H9 (cell line): ENCODE results near the gene HLA-C. TPM values are rescaled to one million over a fixed set of nuclear protein-coding genes. Genes with fewer than 3 reads are reported as not detected.

Source experiments
- DNase-seq: peaks from one replicate; pipeline ENCODE4 v3.0.0-alpha.2; 2017
- H2AFZ ChIP-seq: one replicate; pipeline ENCODE4 v1.6.1; 2013; ENCODE audit warnings: mild to moderate bottlenecking, low read length, control low read depth, moderate library complexity
- H2AK5ac ChIP-seq: 2 replicates; pipeline ENCODE4 v1.6.1; 2013; ENCODE audit warnings: low read length, control low read depth, mixed read lengths; ENCODE audit not compliant: insufficient read length
- H2BK120ac ChIP-seq: one replicate; pipeline ENCODE4 v1.6.1; 2013; ENCODE audit warnings: low read depth, mild to moderate bottlenecking, low read length, control low read depth, inconsistent platforms; ENCODE audit not compliant: poor library complexity, severe bottlenecking
- H2BK12ac ChIP-seq: 2 replicates; pipeline ENCODE4 v1.6.1; 2013; ENCODE audit warnings: low read length, control low read depth, mixed read lengths, low read depth; ENCODE audit not compliant: insufficient read length
- H2BK15ac ChIP-seq: 2 replicates; pipeline ENCODE4 v1.6.1; 2013; ENCODE audit warnings: low read depth, low read length, control low read depth
- H2BK20ac ChIP-seq: one replicate; pipeline ENCODE4 v1.6.1; 2013; ENCODE audit warnings: low read depth, mild to moderate bottlenecking, low read length, control low read depth, inconsistent platforms; ENCODE audit not compliant: poor library complexity, severe bottlenecking
- H2BK5ac ChIP-seq: 2 replicates; pipeline ENCODE4 v1.6.1; 2013; ENCODE audit warnings: low read length, control low read depth, mixed read lengths; ENCODE audit not compliant: insufficient read length
- H3K14ac ChIP-seq: 2 replicates; pipeline ENCODE4 v1.6.1; 2013; ENCODE audit warnings: low read length, control low read depth; ENCODE audit not compliant: insufficient read depth
- H3K18ac ChIP-seq: 2 replicates; pipeline ENCODE4 v1.6.1; 2013; ENCODE audit warnings: low read depth, mild to moderate bottlenecking, mixed read lengths, low read length, control low read depth; ENCODE audit not compliant: insufficient read length
- H3K23ac ChIP-seq: 2 replicates; pipeline ENCODE4 v1.6.1; 2013; ENCODE audit warnings: low read length, control low read depth, mixed read lengths, low read depth; ENCODE audit not compliant: insufficient read length
- H3K23me2 ChIP-seq: 2 replicates; pipeline ENCODE4 v1.6.1; 2013; ENCODE audit warnings: low read depth, mild to moderate bottlenecking, mixed read lengths, low read length, control low read depth; ENCODE audit not compliant: insufficient read length, poor library complexity, severe bottlenecking
- H3K27ac ChIP-seq: 2 replicates; pipeline ENCODE4 v1.5.1; 2013; ENCODE audit warnings: low read length, control low read depth, mixed read lengths, low read depth; ENCODE audit not compliant: insufficient read length
- H3K27me3 ChIP-seq: 2 replicates; pipeline ENCODE4 v1.6.1; 2013; ENCODE audit warnings: low read length, control low read depth, inconsistent platforms; ENCODE audit not compliant: insufficient read depth
- H3K4ac ChIP-seq: 2 replicates; pipeline ENCODE4 v1.6.1; 2013; ENCODE audit warnings: low read depth, mild to moderate bottlenecking, control low read depth, inconsistent platforms, low read length, moderate library complexity
- H3K4me1 ChIP-seq: 2 replicates; pipeline ENCODE4 v1.6.1; 2013; ENCODE audit warnings: low read length, control low read depth, inconsistent platforms; ENCODE audit not compliant: insufficient read depth
- H3K4me2 ChIP-seq: 2 replicates; pipeline ENCODE4 v1.6.1; 2013; ENCODE audit warnings: low read length, control low read depth, mixed read lengths; ENCODE audit not compliant: insufficient read length, insufficient read depth
- H3K56ac ChIP-seq: 2 replicates; pipeline ENCODE4 v1.6.1; 2013; ENCODE audit warnings: low read depth, mild to moderate bottlenecking, mixed read lengths, low read length, control low read depth; ENCODE audit not compliant: insufficient read length
- H3K79me1 ChIP-seq: 2 replicates; pipeline ENCODE4 v1.6.1; 2013; ENCODE audit warnings: low read depth, mild to moderate bottlenecking, moderate library complexity, low read length, control low read depth, inconsistent platforms; ENCODE audit not compliant: insufficient read depth, poor library complexity, severe bottlenecking
- H3K79me2 ChIP-seq: 2 replicates; pipeline ENCODE4 v1.6.1; 2013; ENCODE audit warnings: low read length, control low read depth, inconsistent platforms; ENCODE audit not compliant: insufficient read depth
- H3K9ac ChIP-seq: 2 replicates; pipeline ENCODE4 v1.6.1; 2013; ENCODE audit warnings: low read length, control low read depth, mixed read lengths; ENCODE audit not compliant: insufficient read length; ENCODE audit errors: extremely low read depth
- H3K9me3 ChIP-seq: one replicate; pipeline ENCODE4 v1.6.1; 2013; ENCODE audit warnings: low read depth, low read length, inconsistent platforms; ENCODE audit not compliant: control insufficient read depth
- H3T11ph ChIP-seq: one replicate; pipeline ENCODE4 v1.6.1; 2013; ENCODE audit warnings: mild to moderate bottlenecking, low read length, control low read depth, inconsistent platforms
- H4K20me1 ChIP-seq: one replicate; pipeline ENCODE4 v1.6.1; 2013; ENCODE audit not compliant: control insufficient read depth, insufficient read length, insufficient read depth
- H4K5ac ChIP-seq: 2 replicates; pipeline ENCODE4 v1.6.1; 2013; ENCODE audit warnings: low read depth, mild to moderate bottlenecking, mixed read lengths, low read length, control low read depth; ENCODE audit not compliant: insufficient read length
- H4K8ac ChIP-seq: replicated peaks from 2 replicates; pipeline ENCODE4 v1.6.1; 2013; ENCODE audit warnings: low read length, control low read depth, mixed read lengths, low read depth; ENCODE audit not compliant: insufficient read length
- H4K91ac ChIP-seq: 2 replicates; pipeline ENCODE4 v1.6.1; 2013; ENCODE audit warnings: low read depth, mild to moderate bottlenecking, moderate library complexity, mixed read lengths, low read length, control low read depth; ENCODE audit not compliant: insufficient read length
- H3K27ac Mint-ChIP-seq, 3 experiments: 2 replicates in 2 of 3; 3 replicates in 1 of 3; pipeline ENCODE4 v1.8.0; 2020 to 2021; ENCODE audit warnings: mixed read lengths in 3 of 3, mild to moderate bottlenecking in 1 of 3, moderate library complexity in 1 of 3
- H3K27me3 Mint-ChIP-seq: 2 replicates; pipeline ENCODE4 v1.8.0; 2021; ENCODE audit warnings: low read depth, mild to moderate bottlenecking, moderate library complexity, mixed read lengths
- H3K36me3 Mint-ChIP-seq, 3 experiments: 2 replicates in 2 of 3; 3 replicates in 1 of 3; pipeline ENCODE4 v1.8.0; 2020 to 2021; ENCODE audit warnings: low read depth in 3 of 3, mixed read lengths in 3 of 3; ENCODE audit not compliant: insufficient read depth in 1 of 3
- H3K4me1 Mint-ChIP-seq, 2 experiments: 2 replicates each; pipeline ENCODE4 v1.8.0; 2020; ENCODE audit warnings: mixed read lengths in 2 of 2
- H3K4me3 Mint-ChIP-seq, 2 experiments: 2 replicates in 1 of 2; 3 replicates in 1 of 2; pipeline ENCODE4 v1.8.0; 2020 to 2021; ENCODE audit warnings: mild to moderate bottlenecking in 2 of 2, mixed read lengths in 2 of 2, moderate library complexity in 1 of 2
- H3K9me3 Mint-ChIP-seq, 2 experiments: 2 replicates in 1 of 2; 3 replicates in 1 of 2; pipeline ENCODE4 v1.8.0; 2020; ENCODE audit warnings: mild to moderate bottlenecking in 2 of 2, mixed read lengths in 2 of 2, moderate library complexity in 1 of 2
- WGBS: extraction: QIAGEN DNeasy Blood & Tissue Kit; methylation state at CpG from one replicate; pipeline ENCODE4 v1.1.7; 2013; ENCODE audit warnings: missing lambda C conversion rate, low lambda C conversion rate, mixed read lengths; ENCODE audit not compliant: insufficient read length; ENCODE audit errors: extremely low coverage; 5-methylcytosine and 5-hydroxymethylcytosine counted together
- total RNA-seq: library from RNA; stranded (reverse); gene quantifications from 2 replicates; pipeline ENCODE4 v1.2.1, GENCODE V29; 2021
- TF ChIP-seq, protein P1 (sequence below): fragments of 200-600 bp; sonication (generic); conservative IDR thresholded peaks from 3 replicates; pipeline ENCODE4 v1.8.0; 2021; ENCODE audit warnings: antibody characterized with exemption, mild to moderate bottlenecking

HLA-C gene
- total RNA-seq, 1 experiment from 2014 or later: 239 TPM

DNA sequence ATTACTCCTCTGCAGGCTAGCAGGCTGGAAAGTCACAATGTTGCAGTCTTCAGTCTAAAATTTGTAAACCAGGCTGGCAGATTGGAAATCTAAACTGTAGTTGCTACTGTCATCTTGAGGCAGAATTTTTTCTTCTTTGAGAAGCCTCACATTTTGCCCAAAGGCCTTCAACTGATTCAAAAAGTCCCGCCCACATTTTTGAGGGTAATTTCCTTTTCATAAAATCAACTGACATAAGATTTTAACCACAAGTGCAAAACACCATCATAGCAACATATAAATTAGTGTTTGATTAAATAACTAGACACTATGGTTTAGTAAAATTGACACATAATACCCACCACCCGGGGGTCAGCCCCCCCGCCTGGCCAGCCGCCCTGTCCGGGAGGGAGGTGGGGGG lies 28.4 kb downstream of the HLA-C start:
- no CpG with 5 or more reads among the region's 5 CpGs for WGBS

More for the DNA sequence above, 28.4 kb downstream of the HLA-C start:
- no peak overlapping the region for H2BK20ac ChIP-seq
- no peak overlapping the region for H2BK120ac ChIP-seq
- no peak overlapping the region for H3K14ac ChIP-seq
- peaks cover 7% of the 10 kb centered on the region for H3K4me1 ChIP-seq
- H2AFZ ChIP-seq: no peak overlapping the region
- no peaks in the 10 kb centered on the region for H3K79me1 ChIP-seq
- H3K4me2 ChIP-seq: no peak overlapping the region
- Mint-ChIP-seq H3K36me3 (peaks cover 0 to 20% (median 0%) of the 10 kb centered on the region in 3 experiments; a peak in 4 of 7 replicates), H3K27ac (no peak overlapping the region), H3K4me3 (no peak overlapping the region), H3K27me3 (peaks cover 9% of the 10 kb centered on the region), H3K9me3 (peaks cover 7 to 17% of the 10 kb centered on the region in 2 experiments; a peak in 4 of 5 replicates), H3K4me1 (peaks cover 21% of the 10 kb centered on the region in 2 experiments)
- H2AK5ac ChIP-seq: no peak overlapping the region
- H4K91ac ChIP-seq: no peak overlapping the region
- no peaks in the 10 kb centered on the region for H3K23me2 ChIP-seq
- H4K20me1 ChIP-seq: no peaks in the 10 kb centered on the region
- H3K9ac ChIP-seq: no peak overlapping the region
- no peak overlapping the region for H4K8ac ChIP-seq
- H3K79me2 ChIP-seq: no peaks in the 10 kb centered on the region
- DNase-seq: no peak
- no peak overlapping the region for H3K4ac ChIP-seq
- no peak overlapping the region for H3K23ac ChIP-seq
- TF ChIP-seq, protein P1, sequence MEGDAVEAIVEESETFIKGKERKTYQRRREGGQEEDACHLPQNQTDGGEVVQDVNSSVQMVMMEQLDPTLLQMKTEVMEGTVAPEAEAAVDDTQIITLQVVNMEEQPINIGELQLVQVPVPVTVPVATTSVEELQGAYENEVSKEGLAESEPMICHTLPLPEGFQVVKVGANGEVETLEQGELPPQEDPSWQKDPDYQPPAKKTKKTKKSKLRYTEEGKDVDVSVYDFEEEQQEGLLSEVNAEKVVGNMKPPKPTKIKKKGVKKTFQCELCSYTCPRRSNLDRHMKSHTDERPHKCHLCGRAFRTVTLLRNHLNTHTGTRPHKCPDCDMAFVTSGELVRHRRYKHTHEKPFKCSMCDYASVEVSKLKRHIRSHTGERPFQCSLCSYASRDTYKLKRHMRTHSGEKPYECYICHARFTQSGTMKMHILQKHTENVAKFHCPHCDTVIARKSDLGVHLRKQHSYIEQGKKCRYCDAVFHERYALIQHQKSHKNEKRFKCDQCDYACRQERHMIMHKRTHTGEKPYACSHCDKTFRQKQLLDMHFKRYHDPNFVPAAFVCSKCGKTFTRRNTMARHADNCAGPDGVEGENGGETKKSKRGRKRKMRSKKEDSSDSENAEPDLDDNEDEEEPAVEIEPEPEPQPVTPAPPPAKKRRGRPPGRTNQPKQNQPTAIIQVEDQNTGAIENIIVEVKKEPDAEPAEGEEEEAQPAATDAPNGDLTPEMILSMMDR: no peak
- H3K9me3 ChIP-seq: no peaks in the 10 kb centered on the region
- no peaks in the 10 kb centered on the region for H3K27me3 ChIP-seq
- no peak overlapping the region for H4K5ac ChIP-seq
- no peak overlapping the region for H2BK12ac ChIP-seq
- H2BK5ac ChIP-seq: no peak overlapping the region
- H2BK15ac ChIP-seq: no peak overlapping the region
- H3K56ac ChIP-seq: no peak overlapping the region
- no peak overlapping the region for H3K27ac ChIP-seq
- H3T11ph ChIP-seq: no peak overlapping the region
- no peak overlapping the region for H3K18ac ChIP-seq
